GM12872 (cell line): ENCODE data around the gene NPDC1.

Experiments
- CTCF ChIP-seq: IDR thresholded peaks from 3 replicates; pipeline ENCODE4 v1.5.1; 2011; ENCODE audit warnings: low read depth, mild to moderate bottlenecking, low read length, moderate library complexity; ENCODE audit not compliant: insufficient read depth

NPDC1 gene

GRCh38 chr9:136996361-136997292 lies 49.4 kb downstream of the NPDC1 start, which contains the start of gene CLIC3:
Gene CLIC3, minus strand, starts transcription at chr9:136996568. Its CDS starts 25 bp downstream, at chr9:136996543.
- TF ChIP-seq CTCF, result no peak

GRCh38 chr9:136995772-136996311 lies 50.1 kb downstream of the NPDC1 start:
- no peak for TF ChIP-seq CTCF

- no peak for TF ChIP-seq CTCF
Measured at GRCh38 chr9:136995362-136995761, 50.6 kb downstream of the NPDC1 start.

- TF ChIP-seq CTCF, result no peak
Measured at GRCh38 chr9:136994888-136995230, 51.1 kb downstream of the NPDC1 start.

GRCh38 chr9:136994180-136994887 lies 51.6 kb downstream of the NPDC1 start:
- no peak for TF ChIP-seq CTCF

GRCh38 chr9:136992819-136993369 lies 53.1 kb downstream of the NPDC1 start:
- no peak; the same call in 2 of the 3 replicates for TF ChIP-seq CTCF
